Measurements from ENCODE around the gene BACE2.

BACE2 gene

DNA sequence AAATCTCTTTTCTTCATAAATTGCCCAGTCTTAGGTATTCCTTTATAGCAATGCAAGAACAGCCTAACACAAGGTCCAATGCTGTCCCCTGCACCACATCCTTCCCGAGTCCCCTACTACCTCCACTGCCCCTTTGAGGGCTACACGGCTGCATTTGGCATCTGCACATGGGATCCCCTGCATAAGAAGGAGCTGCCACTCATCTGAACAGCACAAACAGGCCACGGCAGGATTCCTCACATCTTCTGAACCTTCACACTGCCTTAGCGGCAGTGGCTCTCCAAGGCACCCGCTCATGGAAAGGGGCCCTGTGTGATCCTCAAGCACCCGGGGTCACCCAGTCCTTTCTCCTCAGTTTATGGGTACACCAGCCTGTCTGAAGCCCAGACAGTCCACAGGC lies 29.2 kb upstream of the BACE2 start:
- no peak for DNase-seq (ENCODE audit: low read depth in 1 of 2, low spot score in 1 of 2)
- no peak for TF ChIP-seq JUND (IDR thresholded peaks at IDR 0.05; ENCODE audit: low read depth)
- in situ Hi-C loops (cut with HindIII; ENCODE audit: low pct_unique_long_range_greater_than_20kb, low sequenced_read_pairs) = no loop called here

DNA sequence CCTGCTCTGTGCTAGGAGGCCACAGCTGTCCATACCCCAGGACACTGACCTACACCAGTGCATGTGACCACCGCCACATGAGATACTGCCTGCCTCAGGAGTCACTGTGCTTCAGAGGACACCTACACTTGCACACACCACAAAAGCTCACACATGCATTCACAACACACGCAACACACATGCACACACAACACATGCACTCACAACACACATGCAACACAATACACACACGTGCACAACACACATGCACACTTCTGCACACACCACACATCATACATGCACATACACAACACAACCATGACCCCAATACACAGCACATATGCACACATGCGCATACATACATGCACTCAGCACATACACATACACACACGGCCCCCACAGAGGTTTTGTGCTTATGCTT lies 28.7 kb upstream of the BACE2 start:
- in situ Hi-C loops (cut with HindIII; ENCODE audit: low pct_unique_long_range_greater_than_20kb, low sequenced_read_pairs) = no loop called here
- DNase-seq (ENCODE audit: low read depth in 1 of 2, low spot score in 1 of 2) = no peak
- TF ChIP-seq JUND (IDR thresholded peaks at IDR 0.05; ENCODE audit: low read depth) = no peak

DNA sequence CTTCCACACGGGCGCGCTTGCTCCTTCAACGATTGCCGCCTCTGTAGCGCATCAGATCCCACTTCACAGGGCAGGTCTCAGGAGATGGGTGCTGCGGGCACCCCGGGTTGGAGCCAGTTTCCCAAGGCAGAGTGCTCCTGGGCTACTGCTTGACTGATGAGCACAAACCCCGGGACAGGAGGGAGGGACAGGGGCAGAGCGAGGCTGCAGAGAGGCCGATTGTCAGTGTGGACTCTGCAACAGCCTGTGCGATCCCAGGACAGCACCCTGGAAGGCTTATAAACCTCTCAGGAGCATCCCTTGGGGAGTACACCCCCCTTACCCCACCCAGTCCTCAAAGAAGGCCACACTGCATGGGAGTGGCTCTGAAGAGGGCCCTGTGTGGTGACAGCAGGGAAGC lies 28.0 kb upstream of the BACE2 start:
- DNase-seq (ENCODE audit: low read depth in 1 of 2, low spot score in 1 of 2) = no peak
- TF ChIP-seq JUND (IDR thresholded peaks at IDR 0.05; ENCODE audit: low read depth) = no peak
- in situ Hi-C loops (cut with HindIII; ENCODE audit: low pct_unique_long_range_greater_than_20kb, low sequenced_read_pairs) = no loop called here

DNA sequence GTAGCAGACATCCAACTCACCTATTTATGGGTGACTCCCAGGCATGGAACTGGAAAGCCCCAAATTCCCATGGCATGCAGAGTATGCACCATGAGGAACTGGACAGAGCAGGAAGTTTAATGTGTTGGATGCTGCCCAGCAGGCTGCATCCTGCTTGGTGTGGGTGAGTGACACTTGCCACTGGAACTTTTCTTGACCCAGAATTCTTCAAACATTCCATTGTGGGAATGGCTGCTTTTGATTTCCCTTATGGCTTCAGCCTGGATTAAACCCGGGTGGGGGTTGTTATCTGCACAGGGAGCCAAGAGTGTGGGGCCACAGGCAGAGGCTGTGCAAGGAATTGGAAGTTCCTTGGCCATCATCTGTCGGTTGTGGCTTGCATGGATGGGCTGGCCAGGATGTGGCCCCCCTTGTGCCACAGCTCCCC lies 26.9 kb upstream of the BACE2 start:
- DNase-seq (ENCODE audit: low read depth in 1 of 2, low spot score in 1 of 2) = peak; percentile 51 to 96
- in situ Hi-C loops (cut with HindIII; ENCODE audit: low pct_unique_long_range_greater_than_20kb, low sequenced_read_pairs) = no loop called here
- no peak; the same call in 1 of the 2 replicates for TF ChIP-seq JUND (IDR thresholded peaks at IDR 0.05; ENCODE audit: low read depth)

- in situ Hi-C loops (cut with HindIII; ENCODE audit: low pct_unique_long_range_greater_than_20kb, low sequenced_read_pairs) = no loop called here
- DNase-seq (ENCODE audit: low read depth in 1 of 2, low spot score in 1 of 2) = peak; percentile 76 to 96
Measured at GRCh38 chr21:41142051-41142795, 25.7 kb upstream of the BACE2 start.

GRCh38 chr21:41143596-41144325 lies 24.2 kb upstream of the BACE2 start:
- no peak for TF ChIP-seq JUND (IDR thresholded peaks at IDR 0.05; ENCODE audit: low read depth)
- in situ Hi-C loops (cut with HindIII; ENCODE audit: low pct_unique_long_range_greater_than_20kb, low sequenced_read_pairs) = no loop called here
- no peak for DNase-seq (ENCODE audit: low read depth in 1 of 2, low spot score in 1 of 2)

More at GRCh38 chr21:41142051-41142795, 25.7 kb upstream of the BACE2 start:
- TF ChIP-seq JUND (IDR thresholded peaks at IDR 0.05; ENCODE audit: low read depth) = no peak

DNA sequence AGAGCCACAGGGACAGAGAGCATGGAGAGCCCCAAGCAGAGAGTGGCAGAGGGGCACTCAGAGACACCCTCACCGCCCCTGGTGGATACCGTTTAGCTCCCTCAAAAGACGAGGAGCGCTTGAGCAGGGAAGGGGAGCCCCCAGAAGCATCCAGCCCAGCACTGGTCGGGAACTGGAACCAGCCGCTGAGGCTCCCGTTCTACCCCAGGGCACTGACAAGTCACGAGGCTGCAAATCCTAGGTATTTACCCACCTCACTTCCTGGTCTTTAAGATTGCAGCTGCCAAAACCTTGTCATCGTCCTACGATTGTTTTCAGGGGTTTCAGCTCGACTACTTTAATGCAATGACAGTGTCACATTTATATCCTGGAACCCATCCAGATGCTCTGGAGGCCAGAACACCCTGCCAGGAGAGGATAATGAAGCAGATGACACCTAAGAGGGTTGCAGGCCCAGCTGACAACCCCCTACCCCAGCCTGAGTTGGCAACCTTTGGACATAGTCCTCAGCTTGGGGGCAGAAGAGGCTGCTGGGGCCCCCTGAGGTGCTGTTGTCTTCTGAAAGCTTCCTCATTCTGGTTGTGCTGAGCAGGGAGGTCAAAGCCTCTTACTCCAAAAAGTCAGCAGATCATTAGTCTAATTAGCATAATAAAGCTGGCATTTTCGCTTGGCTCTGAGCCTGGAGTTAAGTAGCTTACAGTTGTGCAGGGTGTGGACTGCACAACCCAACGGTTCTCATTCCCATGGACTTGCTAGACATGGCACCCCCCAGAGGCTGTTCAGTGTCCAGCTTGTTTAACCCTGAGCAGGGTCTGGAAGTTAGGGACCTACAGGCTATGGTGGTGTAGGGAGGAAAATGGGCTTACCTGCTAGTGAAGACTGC lies 20.6 kb upstream of the BACE2 start:
- in situ Hi-C loops (cut with HindIII; ENCODE audit: low pct_unique_long_range_greater_than_20kb, low sequenced_read_pairs) = no loop called here
- peak in 1 of 2 experiments; percentile 65 for DNase-seq (ENCODE audit: low read depth in 1 of 2, low spot score in 1 of 2)
- no peak for TF ChIP-seq JUND (IDR thresholded peaks at IDR 0.05; ENCODE audit: low read depth)

DNA sequence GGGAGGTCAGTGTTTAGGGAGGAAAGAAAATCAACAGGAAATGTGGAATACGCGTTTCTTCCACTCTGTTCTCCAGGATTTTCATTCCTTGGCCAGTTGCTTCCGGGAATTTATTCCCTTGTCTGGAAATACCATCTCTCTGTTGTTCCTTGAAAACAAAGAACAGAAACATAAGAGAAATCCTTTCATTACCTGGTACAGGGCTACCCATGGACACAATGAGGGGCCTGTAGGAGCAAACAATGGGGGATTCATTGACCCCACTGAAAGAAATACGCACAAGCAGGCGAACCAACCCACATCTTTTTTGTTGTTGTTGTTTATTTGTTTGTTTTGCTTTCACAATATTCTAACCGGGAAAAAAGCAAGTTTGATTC lies 20.0 kb upstream of the BACE2 start:
- in situ Hi-C loops (cut with HindIII; ENCODE audit: low pct_unique_long_range_greater_than_20kb, low sequenced_read_pairs) = no loop called here

GRCh38 chr21:41148798-41149197 lies 19.2 kb upstream of the BACE2 start:
- no peak for TF ChIP-seq JUND (IDR thresholded peaks at IDR 0.05; ENCODE audit: low read depth)
- in situ Hi-C loops (cut with HindIII; ENCODE audit: low pct_unique_long_range_greater_than_20kb, low sequenced_read_pairs) = no loop called here
- no peak for DNase-seq (ENCODE audit: low read depth in 1 of 2, low spot score in 1 of 2)

More for the DNA sequence above, 20.0 kb upstream of the BACE2 start:
- DNase-seq (ENCODE audit: low read depth in 1 of 2, low spot score in 1 of 2) = no peak
- no peak for TF ChIP-seq JUND (IDR thresholded peaks at IDR 0.05; ENCODE audit: low read depth)

- DNase-seq (ENCODE audit: low read depth in 1 of 2, low spot score in 1 of 2) = no peak
- no peak for TF ChIP-seq JUND (IDR thresholded peaks at IDR 0.05; ENCODE audit: low read depth)
- in situ Hi-C loops (cut with HindIII; ENCODE audit: low pct_unique_long_range_greater_than_20kb, low sequenced_read_pairs) = no loop called here
Measured at GRCh38 chr21:41149199-41149598, 18.8 kb upstream of the BACE2 start.

GRCh38 chr21:41152147-41152546 lies 15.8 kb upstream of the BACE2 start:
- in situ Hi-C loops (cut with HindIII; ENCODE audit: low pct_unique_long_range_greater_than_20kb, low sequenced_read_pairs) = no loop called here
- no peak for TF ChIP-seq JUND (IDR thresholded peaks at IDR 0.05; ENCODE audit: low read depth)
- DNase-seq (ENCODE audit: low read depth in 1 of 2, low spot score in 1 of 2) = no peak

- no peak for DNase-seq (ENCODE audit: low read depth in 1 of 2, low spot score in 1 of 2)
- in situ Hi-C loops (cut with HindIII; ENCODE audit: low pct_unique_long_range_greater_than_20kb, low sequenced_read_pairs) = no loop called here
- no peak for TF ChIP-seq JUND (IDR thresholded peaks at IDR 0.05; ENCODE audit: low read depth)
Measured at GRCh38 chr21:41153443-41153842, 14.5 kb upstream of the BACE2 start.

All from T47D (cell line).